ENCODE data around the gene NR6A1.

Gene NR6A1

GRCh38 chr9:124505006-124505900 is 265.9 kb downstream of the NR6A1 start:
- no peak for FAIRE-seq
- no peak for DNase-seq (ENCODE audit: insufficient read length)
- no peak for TF ChIP-seq TAF1 (IDR thresholded peaks at IDR 0.05; ENCODE audit: borderline replicate concordance, low read depth, low read length)
- TF ChIP-seq POLR2AphosphoS5 (IDR thresholded peaks at IDR 0.05; ENCODE audit: low read depth, low read length), result no peak
- no peak for TF ChIP-seq POLR2A (IDR thresholded peaks at IDR 0.05; ENCODE audit: low read depth, low read length)

- TF ChIP-seq POLR2A (IDR thresholded peaks at IDR 0.05; ENCODE audit: low read depth, low read length) (no peak), TAF1 (IDR thresholded peaks at IDR 0.05; ENCODE audit: borderline replicate concordance, low read depth, low read length) (no peak), POLR2AphosphoS5 (IDR thresholded peaks at IDR 0.05; ENCODE audit: low read depth, low read length) (no peak)
- no peak for DNase-seq (ENCODE audit: insufficient read length)
Observed at GRCh38 chr9:124504530-124505005, 266.5 kb downstream of the NR6A1 start.

GRCh38 chr9:124503713-124504529 is 267.2 kb downstream of the NR6A1 start:
- TF ChIP-seq POLR2A (IDR thresholded peaks at IDR 0.05; ENCODE audit: low read depth, low read length), result no peak
- TF ChIP-seq TAF1 (IDR thresholded peaks at IDR 0.05; ENCODE audit: borderline replicate concordance, low read depth, low read length), result no peak
- TF ChIP-seq POLR2AphosphoS5 (IDR thresholded peaks at IDR 0.05; ENCODE audit: low read depth, low read length), result no peak
- FAIRE-seq, result no peak
- no peak for DNase-seq (ENCODE audit: insufficient read length)

More at GRCh38 chr9:124504530-124505005, 266.5 kb downstream of the NR6A1 start:
- FAIRE-seq, result no peak

- no peak for TF ChIP-seq POLR2A (IDR thresholded peaks at IDR 0.05; ENCODE audit: low read depth, low read length)
- TF ChIP-seq TAF1 (IDR thresholded peaks at IDR 0.05; ENCODE audit: borderline replicate concordance, low read depth, low read length), result no peak
- TF ChIP-seq POLR2AphosphoS5 (IDR thresholded peaks at IDR 0.05; ENCODE audit: low read depth, low read length), result no peak
- DNase-seq (ENCODE audit: insufficient read length) (no peak), FAIRE-seq (no peak)
Observed at GRCh38 chr9:124502711-124503702, 268.1 kb downstream of the NR6A1 start.

- TF ChIP-seq POLR2AphosphoS5 (IDR thresholded peaks at IDR 0.05; ENCODE audit: low read depth, low read length), result no peak
- no peak for TF ChIP-seq POLR2A (IDR thresholded peaks at IDR 0.05; ENCODE audit: low read depth, low read length)
- TF ChIP-seq TAF1 (IDR thresholded peaks at IDR 0.05; ENCODE audit: borderline replicate concordance, low read depth, low read length), result no peak
- FAIRE-seq, result no peak
- no peak for DNase-seq (ENCODE audit: insufficient read length)
Observed at GRCh38 chr9:124501771-124502320, 269.3 kb downstream of the NR6A1 start.

GRCh38 chr9:124500796-124501611 is 270.1 kb downstream of the NR6A1 start:
- DNase-seq (ENCODE audit: insufficient read length), result no peak
- TF ChIP-seq POLR2A (IDR thresholded peaks at IDR 0.05; ENCODE audit: low read depth, low read length) (no peak), POLR2AphosphoS5 (IDR thresholded peaks at IDR 0.05; ENCODE audit: low read depth, low read length) (no peak), TAF1 (IDR thresholded peaks at IDR 0.05; ENCODE audit: borderline replicate concordance, low read depth, low read length) (no peak)
- no peak for FAIRE-seq

- TF ChIP-seq POLR2AphosphoS5 (IDR thresholded peaks at IDR 0.05; ENCODE audit: low read depth, low read length) (no peak), POLR2A (IDR thresholded peaks at IDR 0.05; ENCODE audit: low read depth, low read length) (no peak), TAF1 (IDR thresholded peaks at IDR 0.05; ENCODE audit: borderline replicate concordance, low read depth, low read length) (no peak)
- DNase-seq (ENCODE audit: insufficient read length), result no peak
- no peak for FAIRE-seq
Observed at GRCh38 chr9:124500028-124500795, 270.9 kb downstream of the NR6A1 start.

GRCh38 chr9:124499216-124499615 is 271.9 kb downstream of the NR6A1 start:
- DNase-seq (ENCODE audit: insufficient read length) (no peak), FAIRE-seq (peak; percentile 70)
- TF ChIP-seq TAF1 (IDR thresholded peaks at IDR 0.05; ENCODE audit: borderline replicate concordance, low read depth, low read length) (no peak), POLR2AphosphoS5 (IDR thresholded peaks at IDR 0.05; ENCODE audit: low read depth, low read length) (no peak), POLR2A (IDR thresholded peaks at IDR 0.05; ENCODE audit: low read depth, low read length) (no peak)

Data from GM12892 (cell line).